DOHH2 (cell line): ENCODE results near the gene MAML2.

ENCODE experiments used
- H3F3A ChIP-seq: fragments of 200-600 bp; sonication (generic), shearing (Covaris generic); 2 replicates; pipeline ENCODE4 v1.6.0; 2016; ENCODE audit warnings: antibody characterized with exemption, mild to moderate bottlenecking; ENCODE audit not compliant: control insufficient read depth, insufficient read depth
- H3K27ac ChIP-seq: fragments of 200-600 bp; sonication (generic); 2 replicates; pipeline ENCODE4 v1.5.1; 2014; ENCODE audit warnings: low read depth, mild to moderate bottlenecking, low read length, moderate library complexity
- H3K27me3 ChIP-seq: fragments of 200-600 bp; sonication (generic); 2 replicates; pipeline ENCODE4 v1.6.1; 2014; ENCODE audit warnings: mild to moderate bottlenecking, low read length, mixed read lengths; ENCODE audit not compliant: control insufficient read depth
- H3K36me3 ChIP-seq: fragments of 200-600 bp; sonication (generic); 2 replicates; pipeline ENCODE4 v1.6.1; 2014; ENCODE audit warnings: mild to moderate bottlenecking, low read length, moderate library complexity, mixed read lengths; ENCODE audit not compliant: control insufficient read depth
- H3K4me1 ChIP-seq: fragments of 200-600 bp; sonication (generic); 2 replicates; pipeline ENCODE4 v1.6.1; 2014; ENCODE audit warnings: mild to moderate bottlenecking, low read length, mixed read lengths; ENCODE audit not compliant: control insufficient read depth
- H3K4me2 ChIP-seq: fragments of 200-600 bp; sonication (generic); 2 replicates; pipeline ENCODE4 v1.6.0; 2014; ENCODE audit warnings: mild to moderate bottlenecking, low read length, moderate library complexity
- H3K4me3 ChIP-seq: fragments of 200-600 bp; sonication (generic); 2 replicates; pipeline ENCODE4 v1.5.1; 2014; ENCODE audit warnings: mild to moderate bottlenecking, low read length, mixed read lengths
- H3K79me2 ChIP-seq: fragments of 200-600 bp; sonication (generic); 2 replicates; pipeline ENCODE4 v1.6.1; 2014; ENCODE audit warnings: mild to moderate bottlenecking, low read length, mixed read lengths; ENCODE audit not compliant: control insufficient read depth
- H3K9me2 ChIP-seq: fragments of 200-600 bp; sonication (generic); replicated peaks from 2 replicates; pipeline ENCODE4 v1.6.1; 2014; ENCODE audit warnings: mild to moderate bottlenecking, low read length, mixed read lengths; ENCODE audit not compliant: control insufficient read depth
- H3K9me3 ChIP-seq: fragments of 200-600 bp; sonication (generic); 2 replicates; pipeline ENCODE4 v1.6.1; 2014; ENCODE audit warnings: antibody characterized with exemption, low read length, mixed read lengths; ENCODE audit not compliant: control insufficient read depth, insufficient read depth
- H4K20me1 ChIP-seq: fragments of 200-600 bp; sonication (generic); 2 replicates; pipeline ENCODE4 v1.6.0; 2014; ENCODE audit warnings: low read depth, mild to moderate bottlenecking, antibody characterized with exemption, low read length, moderate library complexity; ENCODE audit not compliant: control insufficient read depth, insufficient read depth
- CTCF ChIP-seq: fragments of 200-600 bp; sonication (generic); IDR thresholded peaks from one replicate; pipeline ENCODE4 v1.5.1; 2014; ENCODE audit warnings: antibody characterized with exemption, mild to moderate bottlenecking, low read depth, low read length; ENCODE audit not compliant: poor library complexity, severe bottlenecking
- EZH2phosphoT487 ChIP-seq: fragments of 200-600 bp; sonication (generic); IDR thresholded peaks from 2 replicates; pipeline ENCODE4 v1.6.1; 2017; ENCODE audit warnings: borderline replicate concordance, mild to moderate bottlenecking, antibody characterized with exemption, low read length, moderate library complexity, mixed read lengths

Gene MAML2

GRCh38 chr11:96332126-96332771 lies 10.7 kb downstream of the MAML2 start:
- no peak overlapping the region for H3K4me2 ChIP-seq
- TF ChIP-seq EZH2phosphoT487 (no peak), CTCF (no peak)

GRCh38 chr11:96331699-96332116 lies 11.3 kb downstream of the MAML2 start:
- Histone ChIP-seq H3F3A (no peaks in the 10 kb centered on the region), H4K20me1 (no peaks in the 10 kb centered on the region), H3K9me3 (no peaks in the 10 kb centered on the region), H3K79me2 (no peaks in the 10 kb centered on the region), H3K27ac (no peak overlapping the region), H3K4me3 (no peak overlapping the region), H3K9me2 (no peaks in the 10 kb centered on the region), H3K36me3 (no peaks in the 10 kb centered on the region), H3K4me1 (no peaks in the 10 kb centered on the region), H3K4me2 (no peak overlapping the region), H3K27me3 (no peaks in the 10 kb centered on the region)
- no peak for TF ChIP-seq CTCF
- TF ChIP-seq EZH2phosphoT487, result no peak

More at GRCh38 chr11:96332126-96332771, 10.7 kb downstream of the MAML2 start:
- Histone ChIP-seq H4K20me1 (no peaks in the 10 kb centered on the region), H3K27ac (no peak overlapping the region), H3K9me3 (no peaks in the 10 kb centered on the region), H3K9me2 (no peaks in the 10 kb centered on the region), H3K4me1 (no peaks in the 10 kb centered on the region), H3K36me3 (no peaks in the 10 kb centered on the region), H3F3A (no peaks in the 10 kb centered on the region), H3K27me3 (no peaks in the 10 kb centered on the region), H3K4me3 (no peak overlapping the region), H3K79me2 (no peaks in the 10 kb centered on the region)

- Histone ChIP-seq H3K79me2 (no peaks in the 10 kb centered on the region), H3K9me2 (no peaks in the 10 kb centered on the region), H3K36me3 (no peaks in the 10 kb centered on the region), H3K4me1 (no peaks in the 10 kb centered on the region), H3K4me3 (no peak overlapping the region), H3F3A (no peaks in the 10 kb centered on the region), H3K27me3 (no peaks in the 10 kb centered on the region), H3K27ac (no peak overlapping the region), H3K9me3 (no peaks in the 10 kb centered on the region), H4K20me1 (no peaks in the 10 kb centered on the region), H3K4me2 (no peak overlapping the region)
- TF ChIP-seq CTCF, result no peak
- TF ChIP-seq EZH2phosphoT487, result no peak
Observed at GRCh38 chr11:96330511-96330859, 12.5 kb downstream of the MAML2 start.
